ENCODE data around the gene PLXNC1.

The PLXNC1 gene

GRCh38 chr12:94135896-94136295 lies 12.5 kb upstream of the PLXNC1 start:
- no peak for DNase-seq

- no peak for DNase-seq
Observed at GRCh38 chr12:94139816-94140215, 8.6 kb upstream of the PLXNC1 start.

GRCh38 chr12:94140556-94140955 lies 7.8 kb upstream of the PLXNC1 start:
- peak; percentile 20 to 37 for DNase-seq

- no peak for DNase-seq
Observed at GRCh38 chr12:94141004-94141764, 7.2 kb upstream of the PLXNC1 start.

- no peak for DNase-seq
Observed at GRCh38 chr12:94141892-94142291, 6.5 kb upstream of the PLXNC1 start.

GRCh38 chr12:94143438-94143837 lies 4.9 kb upstream of the PLXNC1 start:
- no peak for DNase-seq

GRCh38 chr12:94143951-94144350 lies 4.4 kb upstream of the PLXNC1 start:
- DNase-seq = no peak

GRCh38 chr12:94144781-94145180 lies 3.6 kb upstream of the PLXNC1 start:
- DNase-seq = no peak

GRCh38 chr12:94145191-94145983 lies 3.0 kb upstream of the PLXNC1 start:
- peak; percentile 39 to 52 for DNase-seq

- no peak for DNase-seq
Observed at GRCh38 chr12:94146166-94146936, 2.0 kb upstream of the PLXNC1 start.

- DNase-seq = no peak
Observed at GRCh38 chr12:94147387-94147990, 888 bp upstream of the PLXNC1 start.

GRCh38 chr12:94148739-94149118 lies 352 bp downstream of the PLXNC1 start:
- DNase-seq = no peak

GRCh38 chr12:94149119-94149780 lies 873 bp downstream of the PLXNC1 start:
- peak; percentile 40 to 59 for DNase-seq

- peak in 1 of 2 donors; percentile 42 for DNase-seq
Observed at GRCh38 chr12:94149781-94150239, 1.4 kb downstream of the PLXNC1 start.

GRCh38 chr12:94150240-94151121 lies 2.1 kb downstream of the PLXNC1 start:
- peak in 1 of 2 donors; percentile 39 for DNase-seq

GRCh38 chr12:94151582-94151981 lies 3.2 kb downstream of the PLXNC1 start:
- no peak for DNase-seq

- DNase-seq = peak; percentile 71 to 81
Observed at GRCh38 chr12:94152292-94153078, 4.1 kb downstream of the PLXNC1 start.

GRCh38 chr12:94157181-94157580 lies 8.8 kb downstream of the PLXNC1 start:
- DNase-seq = no peak

- DNase-seq = peak in 1 of 2 donors; percentile 43
Observed at GRCh38 chr12:94157981-94158411, 9.6 kb downstream of the PLXNC1 start.

GRCh38 chr12:94158666-94159065 lies 10.3 kb downstream of the PLXNC1 start:
- no peak for DNase-seq
